Embryonic facial prominence (tissue), 1 donor: ENCODE results near the gene SALL3.

ENCODE experiments used
- DNase-seq: peaks from one replicate; pipeline ENCODE4 v3.0.0-alpha.2; 2016; ENCODE audit errors: extremely low spot score

SALL3 gene

GRCh38 chr18:79005653-79006052 lies 26.0 kb downstream of the SALL3 start:
- DNase-seq = no peak

GRCh38 chr18:79006106-79006795 lies 26.6 kb downstream of the SALL3 start:
- DNase-seq = no peak

GRCh38 chr18:79007440-79007839 lies 27.8 kb downstream of the SALL3 start:
- DNase-seq = no peak

- no peak for DNase-seq
These were observed 28.8 kb downstream of the SALL3 start for GRCh38 chr18:79008356-79008940.

- DNase-seq = no peak
These were observed 31.2 kb downstream of the SALL3 start for GRCh38 chr18:79010802-79011201.

GRCh38 chr18:79011300-79011870 lies 31.8 kb downstream of the SALL3 start:
- no peak for DNase-seq

GRCh38 chr18:79013869-79014268 lies 34.3 kb downstream of the SALL3 start:
- DNase-seq = no peak

- no peak for DNase-seq
These were observed 39.3 kb downstream of the SALL3 start for GRCh38 chr18:79018911-79019310.

- no peak for DNase-seq
These were observed 40.3 kb downstream of the SALL3 start for GRCh38 chr18:79019881-79020280.

- no peak for DNase-seq
These were observed 43.0 kb downstream of the SALL3 start for GRCh38 chr18:79022603-79023002.

GRCh38 chr18:79026491-79026890 lies 46.9 kb downstream of the SALL3 start:
- no peak for DNase-seq

- DNase-seq = no peak
These were observed 51.1 kb downstream of the SALL3 start for GRCh38 chr18:79030680-79031079.

GRCh38 chr18:79042276-79042675 lies 62.7 kb downstream of the SALL3 start:
- no peak for DNase-seq

GRCh38 chr18:79043288-79043687 lies 63.7 kb downstream of the SALL3 start:
- no peak for DNase-seq

GRCh38 chr18:79046522-79046921 lies 66.9 kb downstream of the SALL3 start:
- DNase-seq = no peak

GRCh38 chr18:79047556-79048244 lies 68.1 kb downstream of the SALL3 start:
- DNase-seq = no peak

- DNase-seq = no peak
These were observed 68.6 kb downstream of the SALL3 start for GRCh38 chr18:79048245-79048632.

GRCh38 chr18:79049506-79049905 lies 69.9 kb downstream of the SALL3 start:
- DNase-seq = no peak
